ENCODE data around the gene XRCC4. TPM values are rescaled to one million over a fixed set of nuclear protein-coding genes. Genes with fewer than 3 reads are reported as not detected.

Gene XRCC4
- total and polyA plus RNA-seq, 2 of the 13 experiments (the other 11 are each of a cell fraction or from before 2014, with no cell fraction given): 2.8 to 12.6 TPM

- no peak for TF ChIP-seq HINFP (CRISPR knock-in tag; IDR thresholded peaks at IDR 0.05; ENCODE audit: low read depth)
Observed at GRCh38 chr5:83058726-83059125, 18.6 kb upstream of the XRCC4 start (continued).

GRCh38 chr5:83059341-83059740, 18.0 kb upstream of the XRCC4 start:
- intact Hi-C loops (cut with micrococcal nuclease; ENCODE audit: unreplicated experiment): no loop called here
- H4K20me1 ChIP-seq (ENCODE audit: insufficient read depth, low read length): peaks cover 8% of the 10 kb centered on the region; the same call in 1 of the 2 replicates
- no peak overlapping the region for H3K27ac ChIP-seq (ENCODE audit: extremely low read length, insufficient read depth, low read length)
- H3K4me2 ChIP-seq (ENCODE audit: low read depth, low read length): no peak overlapping the region
- FAIRE-seq (no peak), DNase-seq (ENCODE audit: low spot score) (no peak), ATAC-seq (no peak)
- H3K27me3 ChIP-seq (ENCODE audit: control insufficient read depth in 1 of 2, insufficient read depth in 2 of 2, low read length in 2 of 2): no peaks in the 10 kb centered on the region
- H2AFZ ChIP-seq (ENCODE audit: low read length): no peak overlapping the region
- no peak overlapping the region for H3K4me3 ChIP-seq (replicated peaks in 1 of 3; ENCODE audit: insufficient read depth in 1 of 3, low read depth in 2 of 3, low read length in 3 of 3)
- H3K9ac ChIP-seq (ENCODE audit: insufficient read depth, low read depth, low read length): no peak overlapping the region
- in situ Hi-C loops (cut with HindIII; ENCODE audit: extremely low pct_ligation_motif_present, low pct_unique_long_range_greater_than_20kb): no loop called here
- H3K36me3 ChIP-seq (replicated peaks in 1 of 2; ENCODE audit: control insufficient read depth in 1 of 2, insufficient read depth in 2 of 2, low read length in 2 of 2): peaks cover 1 to 60% of the 10 kb centered on the region in 2 experiments; a peak in 4 of 5 replicates
- no peaks in the 10 kb centered on the region for H3K4me1 ChIP-seq (ENCODE audit: insufficient read depth, low read length)
- ChIA-PET CTCF (ENCODE audit: low intra/inter-chr PET ratio, low total read pairs) (no interaction called here), POLR2A (no interaction called here)
- peaks cover 14% of the 10 kb centered on the region for H3K79me2 ChIP-seq (ENCODE audit: insufficient read depth, low read length)
- 98% methylated on average over 2 of the region's 2 CpGs for WGBS (ENCODE audit: low lambda C conversion rate)
- H3K9me3 ChIP-seq (ENCODE audit: low read length): no peaks in the 10 kb centered on the region
- BruUV-seq (replicated peaks): no TSS peak
- TF ChIP-seq PBX2 (CRISPR knock-in tag; IDR thresholded peaks at IDR 0.05): no peak
- no peak for TF ChIP-seq KLF6 (CRISPR knock-in tag; IDR thresholded peaks at IDR 0.05)
- TF ChIP-seq ZNF749 (CRISPR knock-in tag; IDR thresholded peaks at IDR 0.05; ENCODE audit: borderline replicate concordance): no peak
- TF ChIP-seq SAFB2 (CRISPR knock-in tag; IDR thresholded peaks at IDR 0.05; ENCODE audit: borderline replicate concordance, low read depth): no peak
- TF ChIP-seq JUNB (CRISPR knock-in tag; IDR thresholded peaks at IDR 0.05; ENCODE audit: borderline replicate concordance): no peak
- TF ChIP-seq AKAP8 (CRISPR knock-in tag; IDR thresholded peaks at IDR 0.05): no peak
- no peak for TF ChIP-seq ZNF276 (CRISPR knock-in tag; IDR thresholded peaks at IDR 0.05; ENCODE audit: low read depth)
- no peak for TF ChIP-seq LBX2 (CRISPR knock-in tag; IDR thresholded peaks at IDR 0.05; ENCODE audit: borderline replicate concordance)
- TF ChIP-seq KLF12 (CRISPR knock-in tag; IDR thresholded peaks at IDR 0.05; ENCODE audit: borderline replicate concordance): no peak
- TF ChIP-seq ZBTB2 (CRISPR knock-in tag; IDR thresholded peaks at IDR 0.05; ENCODE audit: low read depth): no peak
- TF ChIP-seq ZNF160 (CRISPR knock-in tag; IDR thresholded peaks at IDR 0.05): no peak
- no peak for TF ChIP-seq ZMAT3 (CRISPR knock-in tag; conservative IDR thresholded peaks at IDR 0.05)
- TF ChIP-seq TIGD3 (CRISPR knock-in tag; IDR thresholded peaks at IDR 0.05; ENCODE audit: borderline replicate concordance): no peak
- no peak for TF ChIP-seq ZNF619 (CRISPR knock-in tag; IDR thresholded peaks at IDR 0.05)
- TF ChIP-seq NFKBIZ (CRISPR knock-in tag; IDR thresholded peaks at IDR 0.05): no peak
